Measurements from ENCODE around the gene ITM2C.

The ITM2C gene

DNA sequence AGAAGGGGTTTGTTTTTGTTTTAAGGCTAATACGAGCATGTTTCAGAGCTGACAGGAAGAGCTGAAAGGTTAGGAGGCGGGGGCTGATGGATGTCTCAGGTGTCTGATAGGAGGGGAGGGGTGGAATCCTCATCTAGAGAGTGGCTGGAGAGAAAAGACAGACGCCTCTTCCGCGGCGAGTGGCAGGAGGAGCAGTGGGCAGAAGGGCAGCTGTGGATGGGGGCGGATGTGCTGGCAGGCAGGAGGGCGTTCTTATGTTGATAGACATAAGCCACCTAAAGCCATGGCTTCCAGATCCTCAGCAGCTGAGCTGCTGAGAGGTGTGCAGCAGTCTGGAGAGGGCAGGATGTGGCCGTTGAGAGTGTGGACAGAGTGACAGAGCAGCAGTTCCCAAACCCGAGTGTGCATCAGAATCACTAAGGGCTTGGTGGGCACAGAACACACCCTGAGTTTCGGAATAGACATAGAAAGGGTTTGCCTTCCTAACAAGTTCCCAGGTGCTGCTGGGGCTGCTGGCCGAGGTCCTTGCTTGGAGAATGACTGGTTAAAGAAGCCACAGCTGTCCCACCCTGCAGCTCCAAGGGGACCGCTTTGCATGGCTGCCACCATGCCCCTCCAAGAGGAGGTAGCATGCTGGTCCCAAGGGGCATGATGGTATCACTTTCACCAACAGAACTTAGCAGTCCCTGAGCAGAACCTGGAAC lies 3.0 kb upstream of the ITM2C start:
- peak; percentile 24 for DNase-seq

- DNase-seq = no peak
Measured at GRCh38 chr2:230862292-230862691, 2.5 kb upstream of the ITM2C start.

DNA sequence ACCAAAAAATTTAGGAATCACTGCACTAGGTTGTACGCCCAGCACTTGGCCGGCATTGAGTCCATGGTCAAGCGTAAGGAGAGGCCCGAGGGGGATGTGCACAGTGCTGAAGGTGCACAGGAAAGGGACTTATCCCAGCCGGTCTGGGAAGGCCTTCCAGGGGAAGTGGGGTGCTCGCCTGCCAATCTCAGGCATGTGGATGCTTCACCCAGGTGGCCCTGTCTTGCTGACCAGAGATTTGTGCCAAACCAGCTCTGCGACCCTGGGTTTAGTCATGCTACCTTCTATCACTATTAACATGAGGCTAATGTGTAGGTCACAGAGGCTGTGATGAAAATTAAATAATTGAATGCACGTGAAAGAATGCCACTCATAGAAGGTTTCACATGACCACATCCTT lies 1.7 kb upstream of the ITM2C start:
- DNase-seq = no peak

GRCh38 chr2:230863442-230864121 lies 1.2 kb upstream of the ITM2C start:
- peak; percentile 63 for DNase-seq

GRCh38 chr2:230864122-230864604 lies 579 bp upstream of the ITM2C start:
- no peak for DNase-seq

DNA sequence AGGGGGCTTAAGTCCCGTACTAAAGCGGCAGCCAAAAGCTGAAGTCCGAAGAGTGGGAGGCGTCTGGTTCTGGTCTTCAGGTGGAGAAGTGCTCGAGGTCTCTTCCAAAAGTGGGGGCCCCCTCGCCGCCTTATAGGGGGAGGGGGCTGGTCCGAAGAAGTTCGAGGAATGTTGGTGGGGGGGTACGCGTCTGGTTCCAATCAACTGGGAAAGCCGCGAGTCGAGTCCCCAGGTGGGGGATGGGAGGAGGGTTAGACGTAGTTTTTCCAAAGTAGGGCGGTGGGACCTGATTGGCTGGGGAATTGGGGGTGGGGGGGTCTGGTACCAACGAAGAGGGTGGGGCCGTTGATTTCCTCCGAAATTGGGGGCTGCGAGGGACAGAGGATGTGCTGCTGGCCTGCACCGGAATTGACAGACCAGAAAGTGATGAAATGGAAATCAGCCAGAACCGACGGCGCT lies 594 bp downstream of the ITM2C start:
- peak; percentile 19 for DNase-seq

DNA sequence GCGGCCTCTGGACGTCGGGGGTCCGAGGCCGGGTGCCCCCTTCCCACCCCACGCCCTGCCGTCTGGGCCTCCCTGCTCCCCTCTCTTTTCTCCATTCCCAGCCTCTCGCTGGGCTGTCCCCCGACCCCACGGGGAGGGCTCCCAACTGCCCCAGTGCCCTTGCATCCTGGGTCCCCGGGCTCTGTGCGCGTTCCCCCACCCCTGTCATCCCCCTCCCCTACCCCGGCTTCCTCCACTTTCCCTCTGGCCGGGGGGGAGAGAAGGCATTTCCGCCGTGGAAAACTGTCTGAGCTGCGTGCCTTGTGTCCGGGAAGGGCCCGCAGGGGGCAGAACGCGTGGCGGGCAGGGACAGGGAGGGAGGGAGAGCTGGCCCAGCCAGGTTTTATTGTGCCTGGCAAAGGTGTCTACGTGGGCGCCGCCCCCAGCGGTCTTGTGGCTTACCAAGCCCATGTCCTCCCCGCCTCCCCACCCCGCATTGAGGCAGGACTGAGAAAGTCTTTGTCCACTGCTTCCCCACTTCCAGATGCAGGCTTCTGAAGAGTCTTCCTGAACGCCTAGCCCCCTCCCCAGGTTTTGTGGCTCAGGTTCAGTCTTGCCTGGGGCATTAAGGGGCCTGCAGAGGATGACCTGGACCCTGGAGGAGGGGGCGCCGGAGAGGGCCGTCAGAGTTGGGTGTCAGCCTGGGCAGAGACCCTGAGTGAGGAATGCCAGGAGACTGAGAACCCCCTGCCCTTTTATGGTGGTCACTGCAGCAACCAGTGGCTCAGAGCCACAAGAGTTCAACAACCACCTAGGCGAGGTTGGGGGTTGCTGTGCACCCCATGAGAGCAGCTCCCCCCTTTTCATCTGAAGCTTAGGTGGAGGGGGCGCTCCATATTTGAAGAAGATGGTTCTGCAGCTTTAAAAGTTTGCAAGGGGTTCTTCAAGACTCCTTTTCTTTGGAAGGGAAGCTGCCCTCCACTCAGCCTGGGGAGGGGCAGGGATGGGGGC lies 1.3 kb downstream of the ITM2C start:
- peak; percentile 26 for DNase-seq

GRCh38 chr2:230866756-230867523 lies 2.2 kb downstream of the ITM2C start:
- DNase-seq = peak; percentile 78

- peak; percentile 73 for DNase-seq
Measured at GRCh38 chr2:230868161-230868946, 3.6 kb downstream of the ITM2C start.

GRCh38 chr2:230868947-230869913 lies 4.5 kb downstream of the ITM2C start:
- DNase-seq = peak; percentile 37

GRCh38 chr2:230869914-230870543 lies 5.3 kb downstream of the ITM2C start:
- DNase-seq = no peak

GRCh38 chr2:230870544-230871360 lies 6.0 kb downstream of the ITM2C start:
- DNase-seq = no peak

DNA sequence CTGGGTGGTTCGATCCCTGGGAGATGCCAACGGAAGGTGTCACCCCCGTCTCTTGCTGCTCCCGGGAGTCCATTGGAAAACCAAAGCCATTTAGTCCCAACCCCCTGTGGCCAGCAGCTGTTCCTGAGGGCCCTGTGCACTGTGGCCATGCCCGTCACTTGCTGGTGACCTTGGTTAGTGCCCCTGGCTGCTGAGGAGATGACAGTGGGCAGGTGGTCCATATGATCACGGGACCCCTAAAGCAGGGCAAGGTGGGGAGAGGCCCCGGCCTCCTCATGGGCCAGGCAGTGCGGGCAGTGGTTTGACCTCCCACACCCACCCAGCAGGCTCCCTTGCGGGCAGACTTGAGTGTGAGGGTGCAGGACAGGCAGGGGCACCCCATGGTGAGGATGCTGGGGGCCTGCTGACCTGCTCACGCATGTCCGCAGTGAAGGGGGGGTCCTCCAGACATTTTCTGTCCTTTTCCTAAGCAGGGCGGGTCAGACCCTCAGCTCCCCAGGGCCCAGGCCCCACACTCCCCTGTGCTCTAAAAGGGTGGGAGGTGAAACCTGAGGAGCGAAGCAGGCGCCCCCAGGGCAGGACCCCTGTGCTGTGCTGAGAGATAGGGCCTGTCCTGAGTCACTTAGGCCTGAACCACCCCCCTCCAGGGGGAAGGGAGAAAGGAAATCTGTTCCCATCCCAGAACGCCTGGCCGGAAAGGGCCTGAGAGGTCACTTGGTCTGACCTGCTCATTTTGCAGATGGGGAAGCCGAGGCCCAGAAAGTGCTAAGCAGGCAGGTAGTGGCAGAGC lies 6.8 kb downstream of the ITM2C start:
- DNase-seq = no peak

DNA sequence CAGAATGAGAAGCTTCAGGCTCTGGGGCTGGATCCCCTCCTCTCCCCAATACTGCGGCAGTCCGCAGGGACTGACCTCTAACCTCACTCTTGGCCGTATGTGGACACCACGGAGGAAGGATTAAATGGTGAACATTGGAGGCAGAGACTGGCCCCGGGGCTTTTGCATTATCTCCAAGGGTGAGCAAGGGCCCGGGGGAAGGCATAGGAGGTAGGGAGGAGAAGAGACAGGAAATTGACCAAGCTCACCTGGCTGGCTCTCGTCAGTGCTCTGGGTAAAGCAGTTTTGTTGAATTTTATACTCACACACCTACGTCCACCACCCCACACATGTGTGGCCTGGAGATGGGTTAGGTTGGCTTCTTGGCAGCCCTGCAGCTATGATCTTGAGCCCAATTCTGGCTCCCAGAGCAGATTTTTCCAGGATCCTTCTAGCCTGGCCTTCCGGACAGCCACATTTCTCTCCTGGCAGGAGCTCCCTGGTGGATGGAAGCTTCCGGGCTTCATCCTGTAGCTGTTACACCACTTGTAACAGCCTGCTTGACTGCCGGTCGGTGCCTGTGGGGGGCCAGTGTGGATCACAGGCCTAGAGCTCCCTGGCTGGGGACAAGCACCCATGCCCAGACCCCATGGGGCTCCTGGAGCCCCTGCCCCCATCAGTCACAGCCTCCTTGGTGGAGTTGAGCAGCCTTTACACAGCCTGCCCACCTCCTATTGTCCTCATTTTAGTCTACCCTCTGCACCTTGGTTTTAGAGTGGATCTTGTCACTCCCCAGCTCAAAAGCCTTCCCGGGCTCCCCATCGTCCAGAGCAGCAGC lies 7.6 kb downstream of the ITM2C start:
- no peak for DNase-seq

GRCh38 chr2:230872968-230873660 lies 8.4 kb downstream of the ITM2C start:
- no peak for DNase-seq

- DNase-seq = no peak
Measured at GRCh38 chr2:230873661-230874401, 9.1 kb downstream of the ITM2C start.
